HG02798 (cell line): ENCODE data around the gene BARHL2.
A peak's percentile ranks its signal among the peaks of the same experiment; 100 is the strongest.

Experiments
- ATAC-seq: cut with Tn5 transposase; IDR thresholded peaks from one replicate; pipeline ENCODE4 v1.9.1; 2021; ENCODE audit warnings: mild to moderate bottlenecking; ENCODE audit not compliant: unreplicated experiment, poor library complexity

Gene BARHL2

GRCh38 chr1:90725657-90726424 lies 8.7 kb upstream of the BARHL2 start:
- ATAC-seq, result no peak

DNA sequence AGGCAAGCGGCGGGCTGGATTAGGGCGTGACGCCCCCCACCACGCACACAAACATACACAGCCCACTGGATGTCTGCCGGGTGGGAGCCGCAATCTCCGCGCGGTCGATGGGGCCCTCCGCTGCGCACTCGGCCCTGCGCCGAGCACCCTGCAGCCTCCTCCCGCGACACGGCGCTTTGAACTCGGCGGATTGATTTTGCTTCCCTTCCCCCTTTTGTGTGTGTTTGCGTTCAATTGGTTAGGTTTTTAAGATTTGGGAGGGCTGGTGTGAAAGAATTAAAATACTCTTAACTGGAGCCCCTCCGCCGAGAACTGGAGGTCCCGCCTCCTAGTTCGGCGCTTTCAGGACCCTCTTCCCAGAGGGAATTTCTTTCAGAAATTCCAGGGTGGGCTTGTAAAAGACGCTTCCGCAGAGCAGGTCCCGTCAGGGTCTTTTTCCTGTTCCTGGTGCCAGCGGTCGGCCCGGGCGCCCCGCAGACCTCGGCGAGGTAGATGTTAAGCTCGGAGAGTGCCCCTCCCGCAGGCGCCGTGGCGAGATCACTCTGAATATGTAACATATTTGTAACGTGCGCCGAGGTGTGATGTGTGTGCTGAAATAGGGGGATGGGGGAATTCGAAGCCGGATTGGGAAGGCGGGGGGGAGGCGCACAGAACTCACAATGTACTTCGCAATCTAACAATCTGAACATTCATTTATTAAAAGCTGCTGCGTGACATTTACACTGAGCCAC lies 8.0 kb upstream of the BARHL2 start:
- no peak for ATAC-seq

- ATAC-seq, result no peak
Measured at GRCh38 chr1:90724361-90724760, 7.3 kb upstream of the BARHL2 start.

GRCh38 chr1:90723590-90724108 lies 6.5 kb upstream of the BARHL2 start:
- peak; percentile 34 for ATAC-seq

GRCh38 chr1:90722874-90723589 lies 5.9 kb upstream of the BARHL2 start:
- ATAC-seq, result peak; percentile 46

GRCh38 chr1:90721210-90722194 lies 4.4 kb upstream of the BARHL2 start:
- ATAC-seq, result peak; percentile 71

DNA sequence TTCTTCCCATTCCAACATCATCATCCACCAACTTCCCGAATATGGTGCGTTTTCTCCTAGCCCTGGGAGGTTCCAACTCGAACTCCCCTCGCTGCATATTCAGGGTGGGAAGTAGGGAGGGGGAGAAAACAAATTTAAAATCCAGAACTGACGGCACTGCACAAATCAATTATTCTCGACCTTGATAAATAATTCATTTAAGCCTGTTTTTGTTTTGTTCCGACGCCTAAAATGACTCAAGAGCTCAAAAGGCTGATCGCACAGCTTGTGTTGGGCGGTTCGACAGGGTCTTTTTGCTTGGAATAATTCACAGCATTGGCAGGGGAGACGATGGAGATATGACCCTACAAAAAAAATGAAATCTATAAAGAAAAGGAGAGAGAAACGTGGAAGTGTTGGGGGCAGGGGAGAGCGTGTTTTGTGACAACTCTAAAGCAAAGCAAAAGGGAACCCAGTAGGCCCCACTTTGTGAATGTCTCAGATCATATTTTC lies 3.1 kb upstream of the BARHL2 start:
- no peak for ATAC-seq

DNA sequence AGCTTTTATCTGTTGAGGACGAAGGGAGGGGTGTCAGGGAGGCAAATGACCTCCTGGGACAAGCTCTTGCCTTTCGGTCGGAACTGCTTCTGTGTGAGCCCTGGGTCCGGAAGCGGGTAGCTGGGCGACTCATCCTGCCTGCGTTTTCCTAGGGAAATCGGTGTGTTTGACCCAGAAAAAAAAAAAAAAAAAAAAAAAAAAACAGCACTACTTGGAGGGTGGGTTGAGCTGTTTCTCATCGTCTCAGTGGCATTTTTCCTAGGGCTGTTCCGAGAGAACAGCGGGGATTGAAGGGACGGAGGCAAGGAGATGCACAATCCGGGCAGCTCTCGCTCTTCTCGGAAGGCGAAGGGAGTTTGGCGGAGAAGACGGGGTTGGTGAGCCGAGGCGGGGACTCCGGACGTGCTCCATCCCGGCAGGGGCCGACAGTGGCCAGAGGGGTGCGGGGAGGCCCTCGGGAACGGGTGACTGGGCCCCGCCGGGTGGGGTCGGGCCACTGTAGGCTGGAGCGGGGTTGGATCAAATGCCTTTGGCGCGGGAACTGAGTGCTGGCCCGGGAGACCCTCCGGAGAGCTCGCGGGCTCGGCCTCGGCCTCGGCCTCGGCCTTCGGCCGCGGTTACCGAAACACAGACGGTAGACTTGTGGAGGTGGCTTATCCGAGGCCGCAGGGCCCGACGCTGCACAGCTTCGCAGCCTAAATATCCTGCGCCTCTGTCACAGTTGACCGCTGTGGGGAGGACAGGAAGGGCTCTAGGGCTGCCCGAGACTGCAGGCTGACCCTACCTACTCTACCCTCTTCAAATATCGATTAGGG lies 2.4 kb upstream of the BARHL2 start:
- ATAC-seq, result no peak

DNA sequence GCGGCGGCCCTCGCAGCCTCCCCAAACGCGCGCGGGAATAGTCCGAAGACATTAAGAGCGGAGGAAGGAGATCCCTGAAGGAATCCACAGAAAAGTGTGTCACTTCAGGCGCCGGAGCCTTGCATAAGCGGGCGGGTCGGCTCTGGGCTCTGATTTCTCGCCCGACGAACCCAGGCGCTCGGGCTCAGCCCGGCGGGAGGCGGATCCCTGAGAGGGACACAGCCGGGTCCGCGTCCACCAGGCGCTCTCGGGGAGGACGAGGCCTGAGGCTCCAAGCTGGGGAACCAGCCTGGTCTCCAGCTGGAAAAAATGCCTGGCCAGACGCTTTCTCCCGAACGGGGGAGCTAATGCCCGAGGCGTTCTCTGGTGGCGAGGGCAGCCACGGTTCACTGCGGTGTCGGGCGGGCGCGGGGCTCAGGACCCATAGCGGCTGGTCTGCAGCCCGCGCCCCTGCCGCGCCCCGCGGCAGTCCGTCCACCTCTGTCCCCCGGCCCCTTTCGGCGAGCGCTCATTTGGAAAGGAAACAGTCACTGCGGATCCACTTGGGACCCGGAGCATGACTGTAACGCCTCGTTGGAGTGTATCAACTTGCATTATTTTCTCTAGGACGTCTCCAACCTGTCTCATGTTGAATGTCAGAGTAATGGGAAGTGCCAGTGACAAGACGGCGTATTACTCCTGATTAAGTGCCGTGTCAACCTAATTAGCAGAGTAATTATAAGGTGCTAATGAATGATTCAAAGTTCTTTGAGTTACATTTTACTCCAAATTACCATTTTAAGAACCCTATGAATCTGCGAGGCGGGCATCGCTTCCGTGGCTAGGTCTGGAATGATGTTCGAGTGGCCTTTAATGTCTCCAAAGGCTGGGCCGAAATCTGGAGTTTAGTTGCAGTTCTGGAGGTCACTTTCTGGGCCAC lies 1.6 kb upstream of the BARHL2 start:
- no peak for ATAC-seq

GRCh38 chr1:90717665-90718410 lies 736 bp upstream of the BARHL2 start:
- no peak for ATAC-seq

DNA sequence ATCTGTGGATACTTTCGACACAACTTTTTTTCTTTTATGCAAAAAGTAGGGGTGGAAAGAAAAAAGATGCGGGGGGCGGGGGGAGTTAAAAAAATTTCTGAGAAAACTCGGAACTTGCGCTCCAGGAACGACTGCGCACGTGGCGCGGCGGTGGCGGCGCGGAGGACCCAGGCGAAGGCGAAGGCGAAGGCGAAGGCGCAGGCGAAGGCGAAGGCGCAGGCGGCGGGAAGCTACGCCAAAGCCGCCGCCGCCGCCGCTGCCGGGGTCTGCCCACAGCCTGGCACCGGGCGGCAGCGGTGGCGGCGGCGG lies 208 bp upstream of the BARHL2 start:
- no peak for ATAC-seq

DNA sequence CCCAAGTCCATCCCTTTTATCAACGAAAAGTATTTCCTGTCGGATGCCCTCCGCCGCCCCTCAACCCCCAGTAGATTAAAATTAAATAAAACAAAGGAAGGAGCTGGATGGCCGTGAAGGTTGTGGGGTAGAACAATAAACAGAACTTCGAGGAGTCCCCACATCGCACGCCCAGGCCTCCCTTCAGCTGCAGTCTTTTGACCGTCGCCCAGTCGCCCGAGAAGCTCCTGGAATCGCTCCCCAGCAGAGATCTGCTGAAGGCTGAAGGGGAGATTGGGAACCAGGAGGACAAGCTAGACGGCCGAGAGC lies 905 bp downstream of the BARHL2 start:
- ATAC-seq, result no peak

- ATAC-seq, result no peak
Measured at GRCh38 chr1:90715309-90715708, 1.8 kb downstream of the BARHL2 start.

GRCh38 chr1:90714521-90714951 lies 2.6 kb downstream of the BARHL2 start:
- no peak for ATAC-seq

- ATAC-seq, result no peak
Measured at GRCh38 chr1:90713741-90714509, 3.2 kb downstream of the BARHL2 start.

DNA sequence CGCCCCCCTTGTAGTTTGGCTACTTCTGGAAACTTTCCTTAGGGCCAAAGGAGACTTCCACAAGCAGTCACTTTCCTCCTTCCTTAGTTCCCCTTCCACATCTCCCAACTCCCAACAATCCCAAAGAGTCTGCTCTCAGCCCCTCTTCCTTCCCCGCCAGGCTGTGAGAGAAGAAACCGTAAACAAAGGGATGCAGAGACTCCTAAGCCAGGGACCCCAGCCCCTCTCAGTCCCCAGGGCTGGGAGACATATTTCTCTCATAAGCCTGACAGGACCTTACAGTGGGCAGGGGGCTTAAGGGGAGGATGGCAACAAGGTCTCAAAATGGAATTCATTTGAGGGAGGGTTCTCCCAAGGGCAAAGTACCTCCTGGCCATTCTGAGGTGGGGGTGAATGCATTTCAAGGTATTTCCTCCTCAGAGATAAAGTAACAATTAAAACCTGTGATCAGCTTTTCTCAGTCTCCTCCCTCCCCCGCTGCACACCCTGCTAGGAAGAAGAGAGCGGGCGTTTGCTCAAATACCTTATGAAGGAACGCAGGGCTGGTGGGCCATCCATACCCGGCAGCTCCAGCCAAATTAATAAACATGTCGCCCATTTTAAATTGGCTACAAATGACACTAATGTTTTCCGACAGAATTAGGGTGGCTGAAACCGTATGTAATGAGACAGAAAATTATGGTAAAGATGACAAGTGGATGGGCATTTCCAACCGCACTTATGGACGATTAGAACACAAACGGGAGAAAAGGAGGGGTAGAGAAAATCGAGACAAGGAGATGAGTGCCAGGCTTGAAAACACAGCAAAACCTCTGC lies 4.0 kb downstream of the BARHL2 start:
- no peak for ATAC-seq
